NCI-H748 (cell line): ENCODE results near the gene AP4S1.
"Not testable (repeated sequence)": the region's sequence is repeated elsewhere in the genome, so short reads cannot be mapped to it uniquely, and the experiment has no call there.

Experiments
- DNase-seq: peaks from one replicate; lab custom pipeline; 2025; ENCODE audit not compliant: unreplicated experiment; lab: John Stamatoyannopoulos, UW

Gene AP4S1

DNA sequence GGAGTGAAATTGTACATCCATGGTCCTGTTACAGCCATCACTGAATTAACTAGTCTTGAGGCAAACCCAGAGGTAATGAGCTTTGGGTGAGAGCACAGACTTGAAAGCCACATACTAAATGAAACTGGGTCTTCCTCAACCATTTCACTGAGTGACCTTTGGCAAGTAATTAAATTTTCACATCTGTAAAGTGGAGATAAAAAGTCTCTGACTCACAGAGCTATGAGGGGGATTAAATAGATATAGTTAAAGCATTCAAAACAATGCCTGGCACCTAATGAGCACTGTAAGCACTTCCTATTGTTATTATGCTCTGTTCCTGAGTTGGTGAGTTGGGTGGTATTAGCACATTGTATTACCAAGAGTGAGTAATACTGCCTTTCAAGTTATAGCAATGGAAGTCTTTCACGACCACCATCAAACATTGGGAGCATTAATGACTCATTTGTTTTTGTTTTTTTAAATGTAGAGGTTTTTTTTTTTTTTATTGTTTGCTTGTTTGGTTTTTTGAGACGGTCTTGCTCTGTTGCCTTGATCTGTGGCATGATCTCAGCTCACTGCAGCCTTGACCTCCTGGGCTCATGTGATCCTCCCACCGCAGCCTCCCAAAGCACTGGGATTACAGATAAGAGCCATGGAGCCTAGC lies 13.2 kb downstream of the AP4S1 start:
- no peak for DNase-seq

DNA sequence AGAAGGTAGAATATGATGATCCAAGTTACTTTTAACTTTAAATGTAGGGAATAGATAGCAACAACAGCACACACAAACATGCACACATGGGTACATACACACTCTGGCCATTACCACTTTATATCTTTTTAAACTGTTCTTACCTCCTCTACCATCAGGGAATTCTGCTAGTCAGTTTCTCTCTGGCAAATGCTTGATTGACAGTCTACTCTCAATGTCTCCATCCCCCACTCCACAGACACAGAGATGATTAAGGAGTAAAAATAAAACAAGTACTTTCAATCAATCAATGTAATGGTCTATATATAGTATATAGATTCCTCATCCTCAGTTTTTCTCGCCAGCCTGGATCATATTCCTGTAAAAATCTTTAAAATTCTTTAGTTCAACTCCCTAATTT lies 16.9 kb downstream of the AP4S1 start:
- no peak for DNase-seq

DNA sequence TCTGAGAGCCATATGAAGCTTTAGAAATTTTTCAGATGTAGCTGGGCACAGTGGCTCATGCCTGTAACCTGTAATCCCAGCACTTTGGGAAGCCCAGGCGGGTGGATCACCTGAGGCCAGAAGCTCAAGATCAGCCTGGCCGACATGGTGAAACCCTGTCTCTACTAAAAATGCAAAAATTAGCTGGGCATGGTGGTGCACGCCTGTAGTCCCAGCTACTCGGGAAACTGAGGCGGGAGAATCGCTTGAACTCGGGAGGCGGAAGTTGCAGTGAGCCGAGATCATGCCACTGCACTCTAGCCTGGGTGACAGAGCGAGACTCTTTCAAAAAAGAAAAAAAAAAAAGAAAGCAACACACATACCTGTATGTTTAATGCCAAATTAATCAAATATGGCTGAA lies 17.4 kb downstream of the AP4S1 start:
- DNase-seq, result not testable (repeated sequence)

DNA sequence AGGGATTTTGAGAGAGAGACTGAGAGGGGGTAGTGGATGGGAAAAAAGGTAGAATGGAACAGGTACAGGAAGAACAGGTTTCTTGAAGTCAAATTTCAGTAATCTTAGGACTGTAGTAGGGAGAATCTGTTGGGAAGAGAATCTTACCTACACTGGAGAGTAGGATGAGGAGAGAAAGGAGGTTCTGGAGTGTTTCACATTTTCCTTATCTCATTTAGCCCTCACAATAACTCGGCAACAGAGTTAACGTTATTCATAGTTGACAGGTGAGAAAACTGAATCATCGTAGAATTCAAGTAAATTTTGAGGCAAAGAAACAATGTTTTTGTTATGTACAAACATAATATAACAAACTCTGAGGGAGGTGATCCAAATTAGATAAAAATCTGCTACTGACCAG lies 17.9 kb downstream of the AP4S1 start:
- DNase-seq, result no peak

DNA sequence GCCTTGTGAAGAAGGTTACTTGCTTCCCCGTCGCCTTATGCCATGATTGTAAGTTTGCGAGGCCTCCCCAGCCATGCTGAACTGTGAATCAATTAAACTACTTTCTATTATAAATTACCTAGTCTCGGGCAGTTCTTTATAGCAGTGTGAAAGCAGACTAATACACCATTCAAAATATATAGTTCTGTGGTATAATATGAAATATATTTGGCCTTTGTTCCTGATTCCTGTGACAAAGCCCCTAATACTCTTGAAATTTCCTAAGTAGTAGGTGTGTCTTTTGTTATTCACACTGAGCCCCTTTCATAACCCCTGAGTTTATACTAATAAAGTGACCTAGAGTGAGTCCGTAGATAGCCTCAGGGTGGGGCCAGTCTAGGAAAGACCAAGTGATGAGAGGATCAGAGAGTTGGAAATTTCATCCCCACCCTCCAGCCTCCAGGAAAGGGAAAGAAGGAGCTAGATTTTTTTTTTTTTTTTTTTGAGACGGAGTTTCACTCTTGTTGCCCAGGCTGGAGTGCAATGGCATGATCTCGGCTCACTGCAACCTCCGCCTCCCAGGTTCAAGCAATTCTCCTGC lies 20.1 kb downstream of the AP4S1 start:
- no peak for DNase-seq

DNA sequence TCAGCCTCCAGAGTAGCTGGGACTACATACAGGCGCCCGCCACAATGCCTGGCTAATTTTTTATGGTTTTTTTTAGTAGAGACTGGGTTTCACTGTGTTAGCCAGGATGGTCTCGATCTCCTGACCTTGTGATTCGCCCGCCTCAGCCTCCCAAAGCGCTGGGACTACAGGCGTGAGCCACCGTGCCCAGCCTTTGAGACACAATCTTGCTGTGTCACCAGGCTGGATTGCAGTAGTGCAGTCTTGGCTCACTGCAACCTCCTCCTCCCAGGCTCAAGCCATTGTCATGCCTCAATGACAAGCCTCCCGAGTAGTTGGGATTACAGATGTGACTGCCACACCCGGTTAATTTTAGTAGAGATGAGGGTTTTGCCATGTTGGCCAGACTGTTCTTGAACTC lies 22.1 kb downstream of the AP4S1 start:
- DNase-seq, result no peak

DNA sequence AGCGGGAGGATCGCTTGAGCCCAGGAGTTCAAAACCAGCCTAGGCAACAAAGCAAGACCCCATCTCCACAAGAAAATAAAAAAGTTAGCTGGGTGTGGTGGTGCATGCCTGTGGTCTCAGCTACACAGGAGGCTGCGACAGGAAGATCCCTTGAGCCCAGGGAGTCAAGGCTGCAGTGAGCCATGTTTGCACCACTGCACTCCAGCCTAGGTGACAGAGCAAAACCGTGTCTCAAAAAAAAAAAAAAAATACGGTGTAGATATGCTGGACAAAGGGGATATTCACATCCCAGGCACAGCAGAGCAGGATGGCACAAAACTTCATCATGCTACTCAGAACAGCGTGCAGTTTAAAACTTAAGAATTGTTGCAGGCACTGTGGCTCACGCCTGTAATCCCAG lies 25.6 kb downstream of the AP4S1 start:
- no peak for DNase-seq

DNA sequence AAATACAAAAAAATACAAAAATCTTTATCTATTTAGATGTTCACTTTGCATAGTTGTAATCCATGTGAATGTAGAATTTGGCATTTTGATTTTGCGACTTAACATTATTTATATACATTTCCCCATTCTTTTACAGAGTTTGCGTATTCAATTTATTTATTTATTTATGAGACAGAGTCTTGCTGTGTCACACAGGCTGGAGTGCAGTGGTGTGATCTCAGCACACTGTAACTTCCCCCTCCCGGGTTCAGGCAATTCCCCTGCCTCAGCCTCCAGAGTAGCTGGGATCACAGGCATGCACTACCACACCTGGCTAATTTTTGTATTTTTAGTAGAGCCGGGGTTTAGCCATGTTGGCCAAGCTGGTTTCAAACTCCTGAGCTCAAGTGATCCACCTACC lies 26.1 kb downstream of the AP4S1 start:
- no peak for DNase-seq

DNA sequence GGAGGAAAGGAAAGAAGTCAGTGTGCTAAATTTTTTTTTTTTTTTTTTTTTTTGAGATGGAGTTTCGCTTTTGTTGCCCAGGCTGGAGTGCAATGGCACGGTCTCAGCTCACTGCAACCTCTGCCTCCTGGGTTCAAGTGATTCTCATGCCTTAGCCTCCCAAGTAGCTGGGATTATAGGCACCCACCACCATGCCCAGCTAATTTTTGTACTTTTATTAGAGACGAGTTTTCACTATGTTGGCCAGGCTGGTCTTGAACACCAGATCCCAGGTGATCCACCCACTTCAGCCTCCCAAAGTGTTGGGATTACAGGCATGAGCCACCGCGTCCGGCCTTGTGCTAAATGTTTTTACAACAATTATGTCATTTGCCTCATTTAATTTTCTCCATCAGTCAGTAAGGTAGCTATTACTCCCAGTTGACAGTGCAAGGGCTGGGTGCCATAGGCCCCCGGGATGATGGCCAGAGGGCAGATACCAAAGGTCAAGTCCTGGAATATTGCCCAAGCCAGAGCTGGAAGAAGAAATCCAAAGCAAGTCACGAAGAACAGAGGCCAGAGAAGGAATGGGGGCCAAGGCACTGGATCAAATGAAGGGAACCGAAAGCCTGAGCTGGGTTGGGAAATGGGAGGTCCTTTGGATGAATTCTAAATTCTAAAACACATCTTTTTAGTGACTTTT lies 27.6 kb downstream of the AP4S1 start:
- DNase-seq, result not testable (repeated sequence)

DNA sequence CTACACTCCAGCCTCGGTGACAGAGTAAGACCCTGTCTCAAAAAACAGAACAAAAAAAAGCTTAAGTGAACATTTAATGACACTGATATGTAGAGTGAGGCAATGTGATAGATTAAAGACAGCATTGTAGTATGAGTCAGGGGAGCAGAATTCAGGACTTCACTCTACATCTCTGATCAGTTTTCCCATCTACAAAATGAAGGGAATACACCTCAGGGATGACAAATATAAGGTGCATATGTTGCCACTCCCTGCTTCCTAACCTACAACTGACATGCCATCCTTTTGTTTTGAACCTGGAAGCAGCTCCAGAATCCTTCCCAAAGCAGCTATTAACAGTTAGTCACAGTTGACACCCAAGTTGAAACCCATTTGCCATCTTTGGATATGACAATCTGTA lies 31.6 kb downstream of the AP4S1 start:
- DNase-seq, result no peak

DNA sequence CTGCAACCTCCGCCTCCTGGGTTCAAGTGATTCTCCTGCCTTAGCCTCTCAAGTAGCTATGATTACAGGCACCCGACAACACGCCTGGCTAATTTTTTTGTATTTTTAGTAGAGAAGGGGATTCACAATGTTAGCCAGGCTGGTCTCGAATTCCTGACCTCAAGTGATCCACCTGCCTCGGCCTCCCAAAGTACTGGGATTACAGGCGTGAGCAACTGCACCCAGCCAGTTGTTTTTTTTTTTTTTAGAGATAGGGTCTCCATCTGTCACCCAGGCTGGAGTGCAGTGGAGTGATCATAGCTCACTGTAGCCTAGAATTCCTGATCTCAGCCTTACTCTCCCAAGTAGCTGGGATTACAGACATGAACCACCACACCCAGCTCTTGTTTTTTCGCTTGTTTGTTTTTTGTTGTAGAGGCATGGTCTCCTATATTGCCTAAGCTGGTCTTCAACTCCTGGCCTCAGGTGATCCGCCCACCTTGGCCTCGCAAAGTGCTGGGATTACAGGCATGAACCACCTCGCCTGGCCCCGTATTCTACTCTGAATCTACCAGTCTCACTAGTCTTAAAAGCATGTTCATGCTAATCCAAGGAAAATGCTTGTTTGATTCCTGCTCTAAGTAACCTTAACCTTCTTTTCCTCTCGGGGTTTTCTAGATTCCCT lies 32.4 kb downstream of the AP4S1 start:
- DNase-seq, result no peak

DNA sequence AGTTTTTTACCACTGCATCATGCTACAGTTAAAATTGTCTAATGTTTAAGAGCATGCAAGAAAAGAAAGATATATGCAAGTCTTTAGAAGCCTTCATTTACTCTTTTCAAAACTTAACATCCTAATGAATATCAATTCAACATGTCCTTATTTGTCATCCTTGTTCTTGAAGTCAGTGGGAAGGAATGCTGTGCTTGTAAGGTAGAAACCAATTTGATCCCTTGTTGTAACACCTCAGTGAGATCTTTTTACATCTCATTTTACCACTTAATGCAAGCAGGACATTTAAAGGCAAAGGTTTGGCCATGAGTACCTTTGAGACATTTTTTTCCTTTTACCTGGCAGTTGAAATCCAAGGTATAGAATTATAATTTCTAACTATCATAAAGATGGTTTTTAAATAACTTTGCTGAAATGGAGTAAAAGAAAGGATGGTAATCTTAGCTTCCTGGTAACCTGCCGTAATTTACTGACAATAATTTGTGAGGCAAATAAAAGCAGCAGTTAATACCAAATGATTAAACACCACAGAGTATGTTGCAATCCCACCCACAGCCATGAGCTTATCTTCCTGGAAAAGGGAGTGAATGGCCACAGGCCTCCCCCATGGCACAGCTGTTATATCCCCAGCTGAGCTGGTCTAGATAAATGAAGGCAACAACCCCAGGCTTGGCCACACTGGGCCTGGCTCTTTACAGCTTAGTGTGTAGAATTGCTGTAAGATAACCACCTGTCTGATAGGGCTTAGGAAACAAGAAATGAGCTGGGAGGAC lies 33.9 kb downstream of the AP4S1 start:
- DNase-seq, result no peak

DNA sequence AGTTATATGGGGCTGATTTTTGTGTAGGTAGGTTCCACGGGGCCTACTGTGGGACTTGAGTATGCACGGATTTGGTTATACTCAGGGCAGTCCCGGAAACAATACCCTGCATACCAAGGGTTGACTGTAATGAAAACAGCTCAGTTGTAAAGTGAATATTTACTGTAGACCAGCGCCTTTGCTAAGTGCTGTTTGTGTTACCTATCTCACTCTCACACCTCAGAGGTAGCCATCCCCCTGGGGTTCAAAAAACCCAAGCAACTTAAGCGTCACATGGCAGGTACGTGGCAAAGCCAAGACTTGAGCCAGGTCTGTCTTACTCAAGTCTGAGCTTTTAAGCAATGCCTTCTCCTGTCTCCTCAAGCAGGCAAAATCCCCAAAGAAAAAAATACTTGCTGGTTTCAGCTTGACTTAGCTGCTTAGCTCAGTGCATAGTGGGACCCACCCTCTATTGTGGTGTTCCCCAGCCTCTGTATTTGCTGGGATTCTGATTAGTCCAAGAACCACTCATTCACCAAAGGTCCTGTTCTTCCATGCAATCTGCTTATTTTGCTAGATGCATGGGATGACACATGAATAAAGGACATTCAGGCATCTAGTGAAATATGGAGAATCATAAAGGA lies 34.9 kb downstream of the AP4S1 start:
- no peak for DNase-seq

DNA sequence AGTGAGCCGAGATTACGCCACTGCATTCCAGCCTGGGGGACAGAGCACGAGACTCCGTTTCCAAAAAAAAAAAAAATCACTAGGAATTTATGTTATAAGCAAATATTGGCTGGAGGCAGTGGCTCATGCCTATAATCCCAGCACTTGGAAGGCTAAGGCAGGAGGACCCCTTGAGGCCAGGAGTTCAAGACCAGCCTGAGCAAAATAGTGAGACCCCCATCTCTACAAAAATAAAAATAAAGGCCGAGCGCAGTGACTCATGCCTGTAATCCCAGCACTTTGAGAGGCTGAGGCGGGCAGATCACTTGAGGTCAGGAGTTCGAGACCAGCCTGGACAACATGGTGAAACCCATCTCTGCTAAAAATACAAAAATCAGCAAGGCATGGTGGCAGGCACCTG lies 37.5 kb downstream of the AP4S1 start:
- DNase-seq, result not testable (repeated sequence)

DNA sequence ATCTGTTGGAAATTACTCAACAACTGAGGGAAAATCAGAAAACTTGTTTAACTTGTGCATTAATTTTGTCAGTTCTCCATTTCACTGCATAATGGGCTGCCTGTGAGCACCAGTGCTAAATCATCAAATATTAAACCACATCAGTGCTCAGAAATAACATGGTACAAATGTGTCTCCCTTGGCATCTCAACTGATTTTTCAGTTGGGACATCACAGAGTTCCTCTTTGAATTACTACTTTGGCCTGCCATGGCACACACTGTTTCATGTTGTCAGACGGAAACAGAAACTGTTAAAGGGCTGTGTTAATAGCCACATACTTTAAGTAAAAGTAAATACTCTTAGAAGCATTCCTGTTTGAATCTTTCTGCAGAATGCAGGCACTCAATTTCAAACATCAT lies 42.8 kb downstream of the AP4S1 start:
- no peak for DNase-seq

DNA sequence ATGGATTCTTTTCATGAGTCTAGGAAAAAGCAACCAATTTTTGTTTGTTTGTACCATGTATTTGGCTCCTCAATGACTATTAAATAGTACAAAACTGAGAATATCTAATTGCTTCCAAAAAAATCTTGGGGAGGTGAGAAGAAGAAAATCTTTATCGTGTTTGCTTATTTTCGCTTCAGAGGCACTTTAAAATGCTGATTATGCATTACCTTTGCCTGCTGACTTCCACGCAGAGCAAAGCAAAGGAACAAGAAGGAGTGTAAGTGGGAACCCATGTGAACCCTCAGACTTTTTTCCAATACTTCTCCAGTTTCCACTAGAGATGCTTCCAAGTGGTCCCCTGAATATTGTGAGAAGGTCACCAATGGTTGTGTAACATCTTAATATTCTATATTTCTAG lies 43.9 kb downstream of the AP4S1 start:
- DNase-seq, result no peak

DNA sequence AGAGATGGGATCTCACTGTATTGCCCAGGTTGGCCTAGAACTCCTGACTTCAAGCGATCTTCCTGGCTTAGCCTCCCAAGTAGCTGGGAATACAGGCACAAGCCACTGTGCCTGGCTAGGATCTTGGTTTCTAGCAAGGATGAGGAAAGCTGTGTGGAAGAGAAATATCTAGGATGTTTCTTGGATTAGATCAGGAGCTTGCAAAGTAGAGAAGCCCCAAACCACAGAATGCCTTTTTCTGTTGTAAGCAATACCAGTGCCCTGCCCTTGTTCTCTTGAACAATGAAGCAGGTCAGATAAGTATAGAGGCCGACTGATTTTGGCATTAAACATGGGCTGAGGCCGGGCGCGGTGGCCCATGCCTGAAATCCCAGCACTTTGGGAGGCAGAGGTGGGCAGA lies 45.0 kb downstream of the AP4S1 start:
- no peak for DNase-seq

DNA sequence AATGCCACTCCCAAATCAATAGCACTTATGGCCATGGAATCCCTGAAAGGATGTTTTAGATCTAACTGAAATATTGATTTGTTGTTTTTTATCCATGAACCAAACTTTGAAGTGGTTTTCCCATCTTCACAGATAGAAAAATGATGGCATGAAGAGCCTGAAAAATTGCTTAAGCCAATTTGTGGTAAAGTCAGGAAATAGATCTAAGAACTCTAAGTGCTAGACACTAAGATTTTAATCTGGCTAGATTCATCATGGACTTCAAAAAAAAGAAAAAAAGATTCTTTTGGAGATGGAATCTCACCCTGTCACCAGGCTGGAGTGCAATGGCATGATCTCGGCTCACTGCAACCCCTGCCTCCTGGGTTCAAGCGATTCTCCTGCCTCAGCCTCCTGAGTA lies 45.7 kb downstream of the AP4S1 start:
- no peak for DNase-seq

DNA sequence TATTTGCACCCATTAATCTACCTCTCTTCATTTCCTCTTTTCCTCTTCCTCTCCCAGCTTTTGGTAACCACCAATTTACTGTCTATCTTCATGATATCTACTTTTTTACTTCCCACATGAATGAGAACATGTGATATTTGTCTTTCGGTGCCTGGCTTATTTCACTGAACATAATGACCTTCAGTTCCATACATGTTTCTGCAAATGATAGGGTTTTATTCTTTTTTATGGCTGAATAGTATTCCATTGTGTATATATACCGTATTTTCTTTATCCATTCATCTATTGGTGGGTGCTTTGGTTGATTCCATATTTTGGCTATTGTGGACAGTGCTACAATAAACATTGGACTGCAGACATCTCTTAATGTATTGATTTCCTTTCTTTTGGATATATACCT lies 49.7 kb downstream of the AP4S1 start:
- DNase-seq, result no peak

DNA sequence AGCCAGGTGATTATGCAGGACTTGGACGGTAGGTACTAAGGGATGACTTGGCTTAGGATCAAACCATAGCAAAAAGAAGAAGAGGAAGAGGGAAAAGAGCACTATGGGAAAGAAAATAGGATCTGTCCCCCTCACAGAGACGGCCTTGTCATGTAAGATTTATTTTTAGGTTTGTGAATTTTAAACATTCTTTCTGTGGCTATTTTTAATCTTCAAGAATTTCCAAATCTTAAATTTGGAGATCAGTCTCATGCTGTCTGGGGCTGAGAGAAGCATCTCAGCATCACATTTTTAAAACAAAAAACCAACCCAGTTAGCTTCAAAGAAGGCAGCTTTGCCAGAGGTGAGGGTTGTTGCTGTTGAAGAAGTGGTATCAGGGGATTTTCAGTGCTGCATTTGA lies 53.3 kb downstream of the AP4S1 start:
- no peak for DNase-seq

DNA sequence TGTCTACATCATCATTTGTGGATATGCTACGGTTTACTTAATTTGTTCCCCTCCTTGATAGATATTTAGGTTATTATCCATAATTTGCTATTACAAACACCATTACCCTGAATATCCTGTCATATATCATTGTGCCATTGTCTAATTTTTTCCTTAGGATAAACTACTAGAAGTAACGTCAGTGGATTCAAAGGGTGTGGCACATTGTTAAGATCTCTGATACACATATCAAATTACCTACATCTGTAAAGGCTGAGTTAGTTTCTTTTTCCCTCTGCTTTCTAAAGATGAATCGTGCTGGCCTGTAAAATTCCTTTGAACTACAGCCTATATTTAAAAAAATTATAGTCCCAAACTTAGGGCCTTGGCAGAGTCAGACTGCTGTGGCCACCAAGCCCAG lies 54.6 kb downstream of the AP4S1 start:
- DNase-seq, result peak; percentile 26
